Colonic mucosa (tissue), 4 donors: ENCODE measurements around the gene SLCO3A1. TPM values are rescaled to one million over a fixed set of nuclear protein-coding genes. Genes with fewer than 3 reads are reported as not detected.

Experiments
- DNase-seq: peaks from one replicate; pipeline ENCODE4 v3.0.0-alpha.2; 2020
- H3K27ac ChIP-seq: fragments of 200-600 bp; one replicate; pipeline ENCODE4 v1.8.0; 2021
- H3K27me3 ChIP-seq: fragments of 200-600 bp; one replicate; pipeline ENCODE4 v1.8.0; 2021
- H3K36me3 ChIP-seq: fragments of 200-600 bp; one replicate; pipeline ENCODE4 v1.8.0; 2021
- H3K4me1 ChIP-seq: fragments of 200-600 bp; one replicate; pipeline ENCODE4 v1.8.0; 2021; ENCODE audit warnings: mild to moderate bottlenecking
- H3K4me3 ChIP-seq: fragments of 200-600 bp; one replicate; pipeline ENCODE4 v1.8.0; 2021
- H3K9ac ChIP-seq, 2 donors: one replicate each; pipeline ENCODE4 v1.7.0; 2013; ENCODE audit warnings: control low read depth in 2 of 2, low read depth in 2 of 2, low read length in 2 of 2
- H3K9me3 ChIP-seq: fragments of 200-600 bp; one replicate; pipeline ENCODE4 v1.8.0; 2021
- CTCF ChIP-seq: fragments of 200-600 bp; IDR thresholded peaks from one replicate; pipeline ENCODE4 v1.8.0; 2022; ENCODE audit warnings: antibody characterized with exemption, mild to moderate bottlenecking
- intact Hi-C: fragments of 100-400 bp; cut with DNase I; formaldehyde crosslinking; loops from one replicate; pipeline ENCODE4 v1.14.1; 2022
- total RNA-seq, 2 donors: library from RNA; stranded (reverse); fragmentation: NEBNext Ultra II Directional in 1 of 2; extraction: Animal tissue kit (Norgen Biotek cat#: 25700) in 1 of 2; gene quantifications; one replicate each; pipeline ENCODE4 v1.2.1, GENCODE V29; 2021
- donor health status: healthy.
- donor health status: DM: no; HTN: no; CAD: no.
- donor health status: DM: no; HTN: no; CAD: no.

The SLCO3A1 gene
- total RNA-seq, 2 donors from 2014 or later: 11.4 to 24.6 TPM

GRCh38 chr15:91925794-91926193 lies 72.3 kb downstream of the SLCO3A1 start:
- H3K4me1 ChIP-seq: peaks cover 3% of the 10 kb centered on the region
- H3K27ac ChIP-seq: peak overlapping the region; percentile 61
- H3K9me3 ChIP-seq: no peaks in the 10 kb centered on the region
- DNase-seq: no peak
- peak overlapping the region in 1 of 2 donors; percentile 13 for H3K9ac ChIP-seq
- no peaks in the 10 kb centered on the region for H3K27me3 ChIP-seq
- no peak overlapping the region for H3K4me3 ChIP-seq
- intact Hi-C loops: no loop called here
- no peaks in the 10 kb centered on the region for H3K36me3 ChIP-seq
- TF ChIP-seq CTCF: no peak

- peaks cover 3% of the 10 kb centered on the region for H3K4me1 ChIP-seq
- H3K27ac ChIP-seq: peak overlapping the region; percentile 61
- TF ChIP-seq CTCF: no peak
- no peak overlapping the region for H3K4me3 ChIP-seq
- peak overlapping the region in 1 of 2 donors; percentile 14 for H3K9ac ChIP-seq
- no peaks in the 10 kb centered on the region for H3K27me3 ChIP-seq
- intact Hi-C loops: no loop called here
- no peaks in the 10 kb centered on the region for H3K36me3 ChIP-seq
- DNase-seq: no peak
- no peaks in the 10 kb centered on the region for H3K9me3 ChIP-seq
Observed at GRCh38 chr15:91926908-91927270, 73.4 kb downstream of the SLCO3A1 start.

GRCh38 chr15:91927585-91927984 lies 74.1 kb downstream of the SLCO3A1 start:
- Histone ChIP-seq H3K4me1 (peaks cover 3% of the 10 kb centered on the region), H3K27ac (no peak overlapping the region)
- TF ChIP-seq CTCF: no peak

GRCh38 chr15:91928675-91929074 lies 75.2 kb downstream of the SLCO3A1 start:
- Histone ChIP-seq H3K4me3 (no peak overlapping the region), H3K9me3 (no peaks in the 10 kb centered on the region), H3K27ac (no peak overlapping the region), H3K27me3 (no peaks in the 10 kb centered on the region), H3K36me3 (no peaks in the 10 kb centered on the region), H3K4me1 (peaks cover 3% of the 10 kb centered on the region), H3K9ac (no peak overlapping the region)
- TF ChIP-seq CTCF: no peak
- DNase-seq: no peak
- intact Hi-C loops: no loop called here

More at GRCh38 chr15:91927585-91927984, 74.1 kb downstream of the SLCO3A1 start:
- intact Hi-C loops: no loop called here
- no peaks in the 10 kb centered on the region for H3K36me3 ChIP-seq
- H3K9ac ChIP-seq: no peak overlapping the region
- no peak for DNase-seq
- no peaks in the 10 kb centered on the region for H3K27me3 ChIP-seq
- H3K9me3 ChIP-seq: no peaks in the 10 kb centered on the region
- no peak overlapping the region for H3K4me3 ChIP-seq

GRCh38 chr15:91929509-91929908 lies 76.0 kb downstream of the SLCO3A1 start:
- Histone ChIP-seq H3K4me3 (no peak overlapping the region), H3K4me1 (peaks cover 3% of the 10 kb centered on the region), H3K27me3 (no peaks in the 10 kb centered on the region), H3K9me3 (no peaks in the 10 kb centered on the region), H3K36me3 (no peaks in the 10 kb centered on the region), H3K9ac (no peak overlapping the region), H3K27ac (no peak overlapping the region)
- no peak for TF ChIP-seq CTCF
- DNase-seq: no peak
- intact Hi-C loops: no loop called here

GRCh38 chr15:91930092-91930491 lies 76.6 kb downstream of the SLCO3A1 start:
- no peak for TF ChIP-seq CTCF
- Histone ChIP-seq H3K9ac (no peak overlapping the region), H3K27me3 (no peaks in the 10 kb centered on the region), H3K4me3 (no peak overlapping the region), H3K36me3 (no peaks in the 10 kb centered on the region), H3K9me3 (no peaks in the 10 kb centered on the region), H3K4me1 (peaks cover 3% of the 10 kb centered on the region), H3K27ac (no peak overlapping the region)
- intact Hi-C loops: no loop called here
- no peak for DNase-seq
